Muscle layer of colon (tissue), 2 donors: Measurements from ENCODE around the gene RUBCNL.

Source experiments
- H3K27ac ChIP-seq: one replicate; pipeline ENCODE4 v1.7.0; 2013; ENCODE audit warnings: low read depth, mild to moderate bottlenecking, low read length, moderate library complexity
- H3K27me3 ChIP-seq, 2 donors: one replicate each; pipeline ENCODE4 v1.7.0; 2013; ENCODE audit warnings: low read length in 2 of 2, mild to moderate bottlenecking in 2 of 2; ENCODE audit not compliant: insufficient read depth in 2 of 2, control insufficient read depth in 1 of 2
- H3K36me3 ChIP-seq: one replicate; pipeline ENCODE4 v1.7.0; 2013; ENCODE audit warnings: mild to moderate bottlenecking, low read length; ENCODE audit not compliant: insufficient read depth
- H3K4me1 ChIP-seq: one replicate; pipeline ENCODE4 v1.7.0; 2013; ENCODE audit warnings: mild to moderate bottlenecking, low read length; ENCODE audit not compliant: insufficient read depth
- H3K4me3 ChIP-seq, 2 donors: one replicate each; pipeline ENCODE4 v1.7.0; 2013; ENCODE audit warnings: low read length in 2 of 2, low read depth in 1 of 2, mild to moderate bottlenecking in 1 of 2, moderate library complexity in 1 of 2
- H3K9ac ChIP-seq: one replicate; pipeline ENCODE4 v1.7.0; 2013; ENCODE audit warnings: low read length
- H3K9me3 ChIP-seq: one replicate; pipeline ENCODE4 v1.7.0; 2013; ENCODE audit warnings: mild to moderate bottlenecking, low read length
- donor health status: abdominal sarcoma.
- donor health status: Adenocarcinoma of cecum.

Gene RUBCNL

GRCh38 chr13:46317120-46317519 lies 69.9 kb downstream of the RUBCNL start:
- H3K27ac ChIP-seq = no peak overlapping the region
- H3K4me1 ChIP-seq = no peaks in the 10 kb centered on the region
- H3K9me3 ChIP-seq = no peaks in the 10 kb centered on the region
- H3K27me3 ChIP-seq = no peaks in the 10 kb centered on the region
- no peak overlapping the region for H3K9ac ChIP-seq
- H3K4me3 ChIP-seq = no peak overlapping the region
- no peaks in the 10 kb centered on the region for H3K36me3 ChIP-seq

- H3K9ac ChIP-seq = no peak overlapping the region
- no peaks in the 10 kb centered on the region for H3K9me3 ChIP-seq
- no peaks in the 10 kb centered on the region for H3K36me3 ChIP-seq
- H3K4me3 ChIP-seq = no peak overlapping the region
- no peaks in the 10 kb centered on the region for H3K27me3 ChIP-seq
- no peak overlapping the region for H3K27ac ChIP-seq
- H3K4me1 ChIP-seq = no peaks in the 10 kb centered on the region
These were observed 71.5 kb downstream of the RUBCNL start for GRCh38 chr13:46315491-46316075.

GRCh38 chr13:46315036-46315435 lies 72.0 kb downstream of the RUBCNL start:
- Histone ChIP-seq H3K27me3 (no peaks in the 10 kb centered on the region), H3K9me3 (no peaks in the 10 kb centered on the region), H3K27ac (no peak overlapping the region), H3K4me3 (no peak overlapping the region), H3K4me1 (no peaks in the 10 kb centered on the region), H3K9ac (no peak overlapping the region), H3K36me3 (no peaks in the 10 kb centered on the region)

GRCh38 chr13:46314587-46314986 lies 72.5 kb downstream of the RUBCNL start:
- no peak overlapping the region for H3K9ac ChIP-seq
- no peak overlapping the region for H3K27ac ChIP-seq
- H3K36me3 ChIP-seq = no peaks in the 10 kb centered on the region
- H3K27me3 ChIP-seq = no peaks in the 10 kb centered on the region
- no peaks in the 10 kb centered on the region for H3K4me1 ChIP-seq
- no peak overlapping the region for H3K4me3 ChIP-seq
- no peaks in the 10 kb centered on the region for H3K9me3 ChIP-seq

GRCh38 chr13:46313432-46314257 lies 73.4 kb downstream of the RUBCNL start:
- no peaks in the 10 kb centered on the region for H3K9me3 ChIP-seq
- no peaks in the 10 kb centered on the region for H3K36me3 ChIP-seq
- no peaks in the 10 kb centered on the region for H3K4me1 ChIP-seq
- no peak overlapping the region for H3K9ac ChIP-seq
- H3K27ac ChIP-seq = no peak overlapping the region
- H3K27me3 ChIP-seq = no peaks in the 10 kb centered on the region
- H3K4me3 ChIP-seq = no peak overlapping the region

GRCh38 chr13:46313024-46313423 lies 74.0 kb downstream of the RUBCNL start:
- Histone ChIP-seq H3K4me1 (no peaks in the 10 kb centered on the region), H3K36me3 (no peaks in the 10 kb centered on the region), H3K9ac (no peak overlapping the region), H3K9me3 (no peaks in the 10 kb centered on the region), H3K4me3 (no peak overlapping the region), H3K27me3 (no peaks in the 10 kb centered on the region), H3K27ac (no peak overlapping the region)

GRCh38 chr13:46311217-46311616 lies 75.8 kb downstream of the RUBCNL start:
- no peak overlapping the region for H3K4me3 ChIP-seq
- H3K4me1 ChIP-seq = no peaks in the 10 kb centered on the region
- H3K36me3 ChIP-seq = no peaks in the 10 kb centered on the region
- no peaks in the 10 kb centered on the region for H3K9me3 ChIP-seq
- H3K27ac ChIP-seq = no peak overlapping the region
- H3K27me3 ChIP-seq = no peaks in the 10 kb centered on the region
- no peak overlapping the region for H3K9ac ChIP-seq

- Histone ChIP-seq H3K9ac (no peak overlapping the region), H3K36me3 (no peaks in the 10 kb centered on the region), H3K4me1 (no peaks in the 10 kb centered on the region), H3K27me3 (no peaks in the 10 kb centered on the region), H3K9me3 (no peaks in the 10 kb centered on the region), H3K27ac (no peak overlapping the region), H3K4me3 (no peak overlapping the region)
These were observed 77.0 kb downstream of the RUBCNL start for GRCh38 chr13:46310066-46310465.

- Histone ChIP-seq H3K27me3 (no peaks in the 10 kb centered on the region), H3K9ac (no peak overlapping the region), H3K27ac (no peak overlapping the region), H3K4me3 (no peak overlapping the region), H3K36me3 (no peaks in the 10 kb centered on the region), H3K4me1 (no peaks in the 10 kb centered on the region), H3K9me3 (no peaks in the 10 kb centered on the region)
These were observed 79.5 kb downstream of the RUBCNL start for GRCh38 chr13:46307554-46307953.

- Histone ChIP-seq H3K27me3 (no peaks in the 10 kb centered on the region), H3K4me3 (no peak overlapping the region), H3K27ac (no peak overlapping the region), H3K4me1 (no peaks in the 10 kb centered on the region), H3K9me3 (no peaks in the 10 kb centered on the region), H3K36me3 (no peaks in the 10 kb centered on the region), H3K9ac (no peak overlapping the region)
These were observed 82.5 kb downstream of the RUBCNL start for GRCh38 chr13:46304546-46304945.

- Histone ChIP-seq H3K36me3 (no peaks in the 10 kb centered on the region), H3K9me3 (no peaks in the 10 kb centered on the region), H3K4me1 (no peaks in the 10 kb centered on the region), H3K9ac (no peak overlapping the region), H3K27me3 (no peaks in the 10 kb centered on the region), H3K4me3 (no peak overlapping the region), H3K27ac (no peak overlapping the region)
These were observed 83.2 kb downstream of the RUBCNL start for GRCh38 chr13:46303742-46304385.
